MM.1S (cell line): ENCODE results near the gene ZNRF3.

Experiments
- EZH2 ChIP-seq: fragments of 300-600 bp; sonication (generic); optimal IDR thresholded peaks from 2 replicates; pipeline ENCODE3; 2017; ENCODE audit warnings: low read depth, mild to moderate bottlenecking, antibody characterized with exemption, low read length, mixed read lengths
- TF ChIP-seq, protein P1 (sequence below): fragments of 300-600 bp; sonication (generic); IDR thresholded peaks from 2 replicates; pipeline ENCODE4 v1.5.1; 2016; ENCODE audit warnings: antibody characterized with exemption, low read length, mixed read lengths

- TF ChIP-seq, protein P1, sequence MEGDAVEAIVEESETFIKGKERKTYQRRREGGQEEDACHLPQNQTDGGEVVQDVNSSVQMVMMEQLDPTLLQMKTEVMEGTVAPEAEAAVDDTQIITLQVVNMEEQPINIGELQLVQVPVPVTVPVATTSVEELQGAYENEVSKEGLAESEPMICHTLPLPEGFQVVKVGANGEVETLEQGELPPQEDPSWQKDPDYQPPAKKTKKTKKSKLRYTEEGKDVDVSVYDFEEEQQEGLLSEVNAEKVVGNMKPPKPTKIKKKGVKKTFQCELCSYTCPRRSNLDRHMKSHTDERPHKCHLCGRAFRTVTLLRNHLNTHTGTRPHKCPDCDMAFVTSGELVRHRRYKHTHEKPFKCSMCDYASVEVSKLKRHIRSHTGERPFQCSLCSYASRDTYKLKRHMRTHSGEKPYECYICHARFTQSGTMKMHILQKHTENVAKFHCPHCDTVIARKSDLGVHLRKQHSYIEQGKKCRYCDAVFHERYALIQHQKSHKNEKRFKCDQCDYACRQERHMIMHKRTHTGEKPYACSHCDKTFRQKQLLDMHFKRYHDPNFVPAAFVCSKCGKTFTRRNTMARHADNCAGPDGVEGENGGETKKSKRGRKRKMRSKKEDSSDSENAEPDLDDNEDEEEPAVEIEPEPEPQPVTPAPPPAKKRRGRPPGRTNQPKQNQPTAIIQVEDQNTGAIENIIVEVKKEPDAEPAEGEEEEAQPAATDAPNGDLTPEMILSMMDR, result no peak
- no peak for TF ChIP-seq EZH2
Measured at GRCh38 chr22:28843633-28844032, 39.7 kb upstream of the ZNRF3 start.
